ENCODE measurements around the gene HDAC8. TPM values are rescaled to one million over a fixed set of nuclear protein-coding genes. Genes with fewer than 3 reads are reported as not detected.
"Not testable (repeated sequence)": the region's sequence is repeated elsewhere in the genome, so short reads cannot be mapped to it uniquely, and the experiment has no call there.

HDAC8 gene
- total RNA-seq, 2 experiments from 2014 or later, result 32.5 to 40.0 TPM

DNA sequence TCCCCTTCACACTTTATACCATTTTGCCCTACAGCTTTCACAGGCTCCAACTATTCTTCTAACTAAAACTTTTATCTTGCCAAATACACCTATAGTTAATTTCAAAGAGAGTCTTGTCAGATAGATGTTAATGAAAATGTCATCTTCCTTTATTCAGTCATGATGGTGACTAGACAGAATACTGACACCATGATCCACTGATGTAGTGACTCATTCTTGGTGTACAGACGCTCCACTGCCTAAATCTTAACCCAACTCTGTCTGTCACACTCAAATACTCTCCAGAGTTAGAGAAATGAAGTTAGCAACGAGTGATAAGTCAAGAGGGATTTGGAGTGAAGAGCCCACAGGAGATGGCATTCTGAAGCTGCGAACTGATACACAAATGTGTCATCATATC lies 32.1 kb upstream of the HDAC8 start:
- intact Hi-C loops (cut with micrococcal nuclease; ENCODE audit: unreplicated experiment), result no loop called here
- Histone ChIP-seq H3K4me3 (ENCODE audit: low read depth, low read length, poor library complexity, severe bottlenecking) (no peak overlapping the region), H3K9me3 (ENCODE audit: low read length) (no peaks in the 10 kb centered on the region), H4K20me1 (ENCODE audit: insufficient read depth, low read length) (no peaks in the 10 kb centered on the region), H3K27ac (ENCODE audit: low read depth, low read length, poor library complexity, severe bottlenecking) (no peak overlapping the region), H3K9me2 (ENCODE audit: insufficient read depth, low read length) (no peaks in the 10 kb centered on the region), H3K36me3 (ENCODE audit: insufficient read depth, low read length) (no peaks in the 10 kb centered on the region), H2AFZ (ENCODE audit: low read length) (no peak overlapping the region), H3K79me2 (ENCODE audit: insufficient read depth, low read depth, low read length) (no peaks in the 10 kb centered on the region), H3K4me1 (ENCODE audit: insufficient read depth, low read length, poor library complexity, severe bottlenecking) (no peaks in the 10 kb centered on the region), H3K4me2 (ENCODE audit: low read length) (no peak overlapping the region)
- BruUV-seq (replicated peaks), result no TSS peak
- CTCF ChIA-PET (ENCODE audit: unreplicated experiment), result no interaction called here
- no peak for TF ChIP-seq EZH2phosphoT487 (IDR thresholded peaks at IDR 0.05; ENCODE audit: borderline replicate concordance, low read depth, low read length)
- TF ChIP-seq, protein P1, sequence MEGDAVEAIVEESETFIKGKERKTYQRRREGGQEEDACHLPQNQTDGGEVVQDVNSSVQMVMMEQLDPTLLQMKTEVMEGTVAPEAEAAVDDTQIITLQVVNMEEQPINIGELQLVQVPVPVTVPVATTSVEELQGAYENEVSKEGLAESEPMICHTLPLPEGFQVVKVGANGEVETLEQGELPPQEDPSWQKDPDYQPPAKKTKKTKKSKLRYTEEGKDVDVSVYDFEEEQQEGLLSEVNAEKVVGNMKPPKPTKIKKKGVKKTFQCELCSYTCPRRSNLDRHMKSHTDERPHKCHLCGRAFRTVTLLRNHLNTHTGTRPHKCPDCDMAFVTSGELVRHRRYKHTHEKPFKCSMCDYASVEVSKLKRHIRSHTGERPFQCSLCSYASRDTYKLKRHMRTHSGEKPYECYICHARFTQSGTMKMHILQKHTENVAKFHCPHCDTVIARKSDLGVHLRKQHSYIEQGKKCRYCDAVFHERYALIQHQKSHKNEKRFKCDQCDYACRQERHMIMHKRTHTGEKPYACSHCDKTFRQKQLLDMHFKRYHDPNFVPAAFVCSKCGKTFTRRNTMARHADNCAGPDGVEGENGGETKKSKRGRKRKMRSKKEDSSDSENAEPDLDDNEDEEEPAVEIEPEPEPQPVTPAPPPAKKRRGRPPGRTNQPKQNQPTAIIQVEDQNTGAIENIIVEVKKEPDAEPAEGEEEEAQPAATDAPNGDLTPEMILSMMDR (conservative IDR thresholded peaks at IDR 0.05; ENCODE audit: low read length), result no peak
- POLR2A ChIA-PET, result interaction anchor here (1.1 kb wide), 1 partner anchor 11 kb away, joined by 4 read pairs; no protein-coding TSS in a partner anchor
- no peak for DNase-seq (ENCODE audit: low spot score)

DNA sequence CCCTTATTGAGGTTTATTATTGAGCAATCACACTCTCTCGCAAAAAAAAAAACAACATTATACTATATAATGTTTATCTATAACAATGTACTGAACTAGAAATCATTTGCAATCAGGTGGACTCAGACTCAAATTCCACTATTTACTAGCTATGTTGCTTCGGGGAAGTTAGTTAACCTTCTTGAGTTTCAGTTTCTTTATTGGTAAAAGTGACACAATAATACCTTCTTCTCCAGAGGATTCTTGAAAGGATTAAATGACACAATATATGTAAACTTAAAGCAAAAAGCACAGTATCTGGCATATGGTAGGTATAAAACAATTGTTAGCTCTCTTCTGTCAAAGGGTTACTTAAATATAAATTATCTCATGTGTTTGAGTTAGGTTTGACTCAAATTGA lies 31.5 kb upstream of the HDAC8 start:
- POLR2A ChIA-PET, result interaction anchor here (1.1 kb wide), 1 partner anchor 10 kb away, joined by 4 read pairs; no protein-coding TSS in a partner anchor

DNA sequence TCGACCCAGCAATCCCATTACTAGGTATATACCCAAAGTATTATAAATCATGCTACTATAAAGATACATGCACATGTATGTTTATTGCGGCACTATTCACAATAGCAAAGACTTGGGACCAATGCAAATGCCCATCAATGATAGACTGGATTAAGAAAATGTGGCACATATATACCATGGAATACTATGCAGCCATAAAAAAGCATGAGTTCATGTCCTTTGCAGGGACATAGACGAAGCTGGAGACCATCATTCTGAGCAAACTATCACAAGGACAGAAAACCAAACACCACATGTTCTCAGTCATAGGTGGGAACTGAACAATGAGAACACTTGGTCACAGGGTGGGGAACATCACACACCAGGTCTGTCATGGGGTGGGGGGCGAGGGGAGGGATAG lies 18.4 kb upstream of the HDAC8 start:
- H3K9me3 ChIP-seq (ENCODE audit: low read length); DNase-seq (ENCODE audit: low spot score); H3K9me2 ChIP-seq (ENCODE audit: insufficient read depth, low read length); BruUV-seq (replicated peaks); H3K27ac ChIP-seq (ENCODE audit: low read depth, low read length, poor library complexity, severe bottlenecking); H3K4me2 ChIP-seq (ENCODE audit: low read length); H3K79me2 ChIP-seq (ENCODE audit: insufficient read depth, low read depth, low read length); CTCF ChIA-PET (ENCODE audit: unreplicated experiment); H2AFZ ChIP-seq (ENCODE audit: low read length); H4K20me1 ChIP-seq (ENCODE audit: insufficient read depth, low read length); POLR2A ChIA-PET; H3K36me3 ChIP-seq (ENCODE audit: insufficient read depth, low read length); H3K4me1 ChIP-seq (ENCODE audit: insufficient read depth, low read length, poor library complexity, severe bottlenecking); intact Hi-C loops (cut with micrococcal nuclease; ENCODE audit: unreplicated experiment); H3K4me3 ChIP-seq (ENCODE audit: low read depth, low read length, poor library complexity, severe bottlenecking): not testable (repeated sequence)

More for the DNA sequence above, 31.5 kb upstream of the HDAC8 start:
- TF ChIP-seq, protein P1 (conservative IDR thresholded peaks at IDR 0.05; ENCODE audit: low read length), result no peak
- Histone ChIP-seq H3K27ac (ENCODE audit: low read depth, low read length, poor library complexity, severe bottlenecking) (no peak overlapping the region), H3K79me2 (ENCODE audit: insufficient read depth, low read depth, low read length) (no peaks in the 10 kb centered on the region), H3K36me3 (ENCODE audit: insufficient read depth, low read length) (no peaks in the 10 kb centered on the region), H3K4me1 (ENCODE audit: insufficient read depth, low read length, poor library complexity, severe bottlenecking) (no peaks in the 10 kb centered on the region), H4K20me1 (ENCODE audit: insufficient read depth, low read length) (no peaks in the 10 kb centered on the region), H3K9me3 (ENCODE audit: low read length) (no peaks in the 10 kb centered on the region), H3K9me2 (ENCODE audit: insufficient read depth, low read length) (no peaks in the 10 kb centered on the region), H2AFZ (ENCODE audit: low read length) (no peak overlapping the region), H3K4me2 (ENCODE audit: low read length) (no peak overlapping the region), H3K4me3 (ENCODE audit: low read depth, low read length, poor library complexity, severe bottlenecking) (no peak overlapping the region)
- intact Hi-C loops (cut with micrococcal nuclease; ENCODE audit: unreplicated experiment), result no loop called here
- CTCF ChIA-PET (ENCODE audit: unreplicated experiment), result no interaction called here
- no peak for DNase-seq (ENCODE audit: low spot score)
- BruUV-seq (replicated peaks), result no TSS peak

Measured in OCI-LY7 (cell line).